Natural killer cell (primary cell): ENCODE data around the gene CDH13. TPM values are rescaled to one million over a fixed set of nuclear protein-coding genes. Genes with fewer than 3 reads are reported as not detected.

ENCODE experiments used
- ATAC-seq, 3 donors: fragments of 150-1000 bp in 2 of 3; fragments of 200-7000 bp in 1 of 3; cut with Tn5 transposase; 1 replicate in 1 of 3; 2 replicates in 2 of 3; pipeline ENCODE4 v1.10.0; 2021; ENCODE audit warnings: mild to moderate bottlenecking in 2 of 3, moderate library complexity in 2 of 3
- DNase-seq, 2 donors: peaks; one replicate each; pipeline versions ENCODE4 v3.0.0 to v3.0.0-alpha.2; 2013 to 2021; ENCODE audit warnings: mixed read lengths in 1 of 2
- H3K27ac ChIP-seq: one replicate; pipeline ENCODE4 v1.5.1; 2013; ENCODE audit warnings: mild to moderate bottlenecking, low read length
- H3K27me3 ChIP-seq: one replicate; pipeline ENCODE4 v1.6.1; 2013; ENCODE audit warnings: low read length; ENCODE audit not compliant: control insufficient read depth, insufficient read depth
- H3K36me3 ChIP-seq: one replicate; pipeline ENCODE4 v1.6.1; 2013; ENCODE audit warnings: low read length; ENCODE audit not compliant: control insufficient read depth, insufficient read depth
- H3K4me1 ChIP-seq: one replicate; pipeline ENCODE4 v1.6.1; 2013; ENCODE audit warnings: low read length; ENCODE audit not compliant: control insufficient read depth, insufficient read depth
- H3K4me3 ChIP-seq: one replicate; pipeline ENCODE4 v1.5.1; 2013; ENCODE audit warnings: low read length
- H3K9me3 ChIP-seq: one replicate; pipeline ENCODE4 v1.6.1; 2013; ENCODE audit warnings: low read length; ENCODE audit not compliant: control insufficient read depth, insufficient read depth
- H3K27ac Mint-ChIP-seq, 2 donors: one replicate each; pipeline ENCODE4 v1.8.0; 2022; ENCODE audit warnings: mild to moderate bottlenecking in 2 of 2, mixed read lengths in 2 of 2, moderate library complexity in 1 of 2
- H3K27me3 Mint-ChIP-seq, 2 donors: one replicate each; pipeline ENCODE4 v1.8.0; 2022; ENCODE audit warnings: low read depth in 2 of 2, mixed read lengths in 2 of 2
- H3K36me3 Mint-ChIP-seq: one replicate; pipeline ENCODE4 v1.8.0; 2022; ENCODE audit warnings: mixed read lengths
- H3K4me1 Mint-ChIP-seq, 2 donors: one replicate each; pipeline ENCODE4 v1.8.0; 2022; ENCODE audit warnings: mixed read lengths in 2 of 2
- H3K4me3 Mint-ChIP-seq: one replicate; pipeline ENCODE4 v1.8.0; 2022; ENCODE audit warnings: mild to moderate bottlenecking, moderate library complexity, mixed read lengths
- H3K9me3 Mint-ChIP-seq, 2 donors: one replicate each; pipeline ENCODE4 v1.8.0; 2022; ENCODE audit warnings: mixed read lengths in 2 of 2
- CTCF ChIP-seq: fragments of 200-600 bp; IDR thresholded peaks from one replicate; pipeline ENCODE4 v1.8.0; 2022; ENCODE audit warnings: antibody characterized with exemption
- WGBS: methylation state at CpG from one replicate; pipeline ENCODE4 v1.1.7; 2013; ENCODE audit warnings: missing lambda C conversion rate; ENCODE audit not compliant: insufficient coverage; 5-methylcytosine and 5-hydroxymethylcytosine counted together
- intact Hi-C: fragments of 100-400 bp; cut with micrococcal nuclease; formaldehyde crosslinking; loops from one replicate; pipeline ENCODE4 v1.14.2; 2022
- total RNA-seq, 4 donors: library from RNA; stranded (reverse); fragments of 120-200 nt in 1 of 4; gene quantifications; one replicate each; pipeline versions ENCODE4 v1.2.3 to v1.2.4, GENCODE V29; 2013 to 2022

Gene CDH13
- total RNA-seq, 3 donors from 2014 or later (not counting 1 experiment from before 2014, with no cell fraction given): not detected

DNA sequence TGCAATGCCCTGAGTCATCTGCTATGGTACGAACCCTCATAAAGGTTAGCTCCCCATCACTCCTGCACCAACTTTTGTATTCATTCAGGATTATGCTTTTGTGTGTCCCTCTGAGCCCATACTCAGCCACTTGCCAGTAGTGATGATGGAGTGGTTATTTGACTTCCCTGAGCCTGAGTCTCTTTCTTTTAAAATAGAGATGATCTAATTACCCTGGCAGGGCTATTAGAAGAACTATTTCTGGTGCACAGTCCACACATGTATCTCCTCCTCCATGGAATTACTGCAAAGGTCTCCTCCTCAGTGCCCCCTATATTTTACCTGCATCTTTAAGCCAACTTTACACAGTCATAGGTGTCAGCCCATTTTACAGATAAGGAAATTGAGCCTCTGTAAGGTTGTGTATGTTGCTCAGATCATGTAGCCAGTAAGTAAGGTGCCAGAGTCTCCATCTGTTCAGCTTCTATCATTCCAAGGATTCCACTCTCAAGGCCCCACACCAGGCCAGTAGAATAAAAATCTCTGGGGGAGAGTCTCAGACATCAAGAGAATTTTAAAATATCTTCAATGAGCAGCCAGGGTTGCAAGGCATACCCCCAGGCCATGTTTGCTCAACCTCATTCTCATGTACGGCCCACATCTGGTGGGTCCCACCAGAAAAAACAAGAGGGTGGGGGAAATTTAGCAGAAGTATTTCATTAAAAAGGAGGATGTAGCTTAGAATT is 847.3 kb downstream of the CDH13 start:
- no peak overlapping the region for H3K27ac ChIP-seq
- no peaks in the 10 kb centered on the region for H3K9me3 Mint-ChIP-seq
- no peak for TF ChIP-seq CTCF

GRCh38 chr16:83475108-83475507 is 848.3 kb downstream of the CDH13 start:
- Histone ChIP-seq H3K9me3 (no peaks in the 10 kb centered on the region), H3K4me3 (no peak overlapping the region), H3K27me3 (no peaks in the 10 kb centered on the region), H3K36me3 (no peaks in the 10 kb centered on the region), H3K27ac (no peak overlapping the region), H3K4me1 (no peaks in the 10 kb centered on the region)
- 56% methylated on average over 5 of the region's 5 CpGs for WGBS
- no peak for TF ChIP-seq CTCF
- Mint-ChIP-seq H3K27me3 (peaks cover 0 to 4% of the 10 kb centered on the region in 2 donors), H3K27ac (no peak overlapping the region), H3K36me3 (no peaks in the 10 kb centered on the region), H3K4me1 (no peaks in the 10 kb centered on the region), H3K9me3 (no peaks in the 10 kb centered on the region), H3K4me3 (no peak overlapping the region)
- DNase-seq (no peak), ATAC-seq (no peak)
- intact Hi-C loops: no loop called here

More for the DNA sequence above, 847.3 kb downstream of the CDH13 start:
- H3K27me3 ChIP-seq: no peaks in the 10 kb centered on the region
- peaks cover 0 to 6% of the 10 kb centered on the region in 2 donors for H3K27me3 Mint-ChIP-seq
- no peaks in the 10 kb centered on the region for H3K36me3 ChIP-seq
- H3K4me3 Mint-ChIP-seq: no peak overlapping the region
- no peak overlapping the region for H3K4me3 ChIP-seq
- intact Hi-C loops: no loop called here
- no peaks in the 10 kb centered on the region for H3K36me3 Mint-ChIP-seq
- H3K9me3 ChIP-seq: no peaks in the 10 kb centered on the region
- WGBS: 82% methylated on average over 2 of the region's 2 CpGs
- DNase-seq (no peak), ATAC-seq (no peak)
- no peaks in the 10 kb centered on the region for H3K4me1 Mint-ChIP-seq
- H3K4me1 ChIP-seq: no peaks in the 10 kb centered on the region
- H3K27ac Mint-ChIP-seq: no peak overlapping the region

DNA sequence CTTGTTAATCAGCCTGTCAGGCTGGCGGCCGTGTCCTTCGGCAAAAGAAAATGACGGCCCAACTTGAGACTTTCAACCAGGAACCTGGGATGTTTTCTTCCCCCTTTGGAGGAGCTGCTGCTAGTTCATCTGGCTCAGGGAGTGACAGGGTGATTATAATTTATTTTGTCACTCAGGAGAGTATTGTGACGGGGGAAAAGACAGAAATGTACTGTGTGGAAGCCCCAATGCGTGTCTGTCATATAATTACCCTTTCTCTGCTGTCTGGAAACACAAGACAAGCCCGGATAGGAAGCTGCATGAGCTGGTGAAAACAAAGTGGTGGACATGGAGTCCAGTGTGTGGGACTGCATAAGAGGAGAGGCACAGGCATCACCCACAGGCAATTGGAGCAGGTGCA is 854.8 kb downstream of the CDH13 start:
- Histone ChIP-seq H3K9me3 (no peaks in the 10 kb centered on the region), H3K4me1 (no peaks in the 10 kb centered on the region), H3K27ac (no peak overlapping the region), H3K36me3 (no peaks in the 10 kb centered on the region), H3K27me3 (no peaks in the 10 kb centered on the region), H3K4me3 (no peak overlapping the region)
- intact Hi-C loops: no loop called here
- Mint-ChIP-seq H3K4me3 (no peak overlapping the region), H3K36me3 (no peaks in the 10 kb centered on the region), H3K27ac (no peak overlapping the region), H3K9me3 (no peaks in the 10 kb centered on the region), H3K4me1 (no peaks in the 10 kb centered on the region), H3K27me3 (no peaks in the 10 kb centered on the region)
- WGBS: 68% methylated on average over 7 of the region's 7 CpGs
- ATAC-seq (no peak), DNase-seq (no peak)
- no peak for TF ChIP-seq CTCF
